ENCODE data around the gene PCARE.
A peak's percentile ranks its signal among the peaks of the same experiment; 100 is the strongest.

PCARE gene

DNA sequence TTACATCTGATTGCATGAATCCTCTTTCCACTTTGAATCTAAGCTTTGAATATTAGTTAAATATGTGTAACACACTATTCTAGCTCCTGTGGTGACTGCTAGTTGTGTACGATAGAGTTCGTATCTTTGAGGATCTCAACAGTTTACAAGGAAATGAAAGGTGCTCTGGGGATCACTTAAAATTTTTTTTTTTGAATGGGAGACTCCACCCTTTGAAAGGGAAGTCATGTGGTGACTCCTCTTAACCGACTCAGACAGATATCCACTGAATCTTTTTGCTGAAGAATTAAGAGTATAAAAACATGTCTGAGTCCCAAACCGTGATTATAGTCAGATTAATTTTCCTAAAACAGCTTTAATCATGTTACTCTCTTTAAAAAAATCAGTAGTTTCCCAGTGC lies 44.9 kb upstream of the PCARE start:
- peaks cover 3% of the 10 kb centered on the region; the same call in 1 of the 2 replicates for H3K9me3 ChIP-seq (ENCODE audit: insufficient read depth, low read depth, low read length)
- H2AFZ ChIP-seq (ENCODE audit: low read length): peak overlapping the region; percentile 15; the same call in 1 of the 2 replicates
- H3F3A ChIP-seq (ENCODE audit: low read depth): no peaks in the 10 kb centered on the region
- H3K79me2 ChIP-seq (ENCODE audit: insufficient read depth, low read length): no peaks in the 10 kb centered on the region
- H3K4me2 ChIP-seq (ENCODE audit: low read depth, low read length, poor library complexity, severe bottlenecking): peak overlapping the region; percentile 30
- H3K9me2 ChIP-seq (replicated peaks; ENCODE audit: low read depth, low read length): no peaks in the 10 kb centered on the region
- no peak overlapping the region for H3K9ac ChIP-seq (ENCODE audit: low read depth, low read length, poor library complexity, severe bottlenecking)
- no peak overlapping the region for H3K4me3 ChIP-seq (ENCODE audit: low read length, poor library complexity, severe bottlenecking)
- H3K36me3 ChIP-seq (ENCODE audit: insufficient read depth, low read length): no peaks in the 10 kb centered on the region
- peaks cover 19% of the 10 kb centered on the region for H3K4me1 ChIP-seq (ENCODE audit: insufficient read depth, low read length, poor library complexity, severe bottlenecking)
- H4K20me1 ChIP-seq (ENCODE audit: insufficient read depth, low read length, poor library complexity, severe bottlenecking): no peaks in the 10 kb centered on the region
- TF ChIP-seq EZH2phosphoT487 (IDR thresholded peaks at IDR 0.05; ENCODE audit: borderline replicate concordance): no peak
- TF ChIP-seq, protein P1, sequence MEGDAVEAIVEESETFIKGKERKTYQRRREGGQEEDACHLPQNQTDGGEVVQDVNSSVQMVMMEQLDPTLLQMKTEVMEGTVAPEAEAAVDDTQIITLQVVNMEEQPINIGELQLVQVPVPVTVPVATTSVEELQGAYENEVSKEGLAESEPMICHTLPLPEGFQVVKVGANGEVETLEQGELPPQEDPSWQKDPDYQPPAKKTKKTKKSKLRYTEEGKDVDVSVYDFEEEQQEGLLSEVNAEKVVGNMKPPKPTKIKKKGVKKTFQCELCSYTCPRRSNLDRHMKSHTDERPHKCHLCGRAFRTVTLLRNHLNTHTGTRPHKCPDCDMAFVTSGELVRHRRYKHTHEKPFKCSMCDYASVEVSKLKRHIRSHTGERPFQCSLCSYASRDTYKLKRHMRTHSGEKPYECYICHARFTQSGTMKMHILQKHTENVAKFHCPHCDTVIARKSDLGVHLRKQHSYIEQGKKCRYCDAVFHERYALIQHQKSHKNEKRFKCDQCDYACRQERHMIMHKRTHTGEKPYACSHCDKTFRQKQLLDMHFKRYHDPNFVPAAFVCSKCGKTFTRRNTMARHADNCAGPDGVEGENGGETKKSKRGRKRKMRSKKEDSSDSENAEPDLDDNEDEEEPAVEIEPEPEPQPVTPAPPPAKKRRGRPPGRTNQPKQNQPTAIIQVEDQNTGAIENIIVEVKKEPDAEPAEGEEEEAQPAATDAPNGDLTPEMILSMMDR (conservative IDR thresholded peaks at IDR 0.05; ENCODE audit: low read length): no peak
- peaks cover 7% of the 10 kb centered on the region for H3K27me3 ChIP-seq (ENCODE audit: insufficient read depth, low read length, poor library complexity, severe bottlenecking)

DNA sequence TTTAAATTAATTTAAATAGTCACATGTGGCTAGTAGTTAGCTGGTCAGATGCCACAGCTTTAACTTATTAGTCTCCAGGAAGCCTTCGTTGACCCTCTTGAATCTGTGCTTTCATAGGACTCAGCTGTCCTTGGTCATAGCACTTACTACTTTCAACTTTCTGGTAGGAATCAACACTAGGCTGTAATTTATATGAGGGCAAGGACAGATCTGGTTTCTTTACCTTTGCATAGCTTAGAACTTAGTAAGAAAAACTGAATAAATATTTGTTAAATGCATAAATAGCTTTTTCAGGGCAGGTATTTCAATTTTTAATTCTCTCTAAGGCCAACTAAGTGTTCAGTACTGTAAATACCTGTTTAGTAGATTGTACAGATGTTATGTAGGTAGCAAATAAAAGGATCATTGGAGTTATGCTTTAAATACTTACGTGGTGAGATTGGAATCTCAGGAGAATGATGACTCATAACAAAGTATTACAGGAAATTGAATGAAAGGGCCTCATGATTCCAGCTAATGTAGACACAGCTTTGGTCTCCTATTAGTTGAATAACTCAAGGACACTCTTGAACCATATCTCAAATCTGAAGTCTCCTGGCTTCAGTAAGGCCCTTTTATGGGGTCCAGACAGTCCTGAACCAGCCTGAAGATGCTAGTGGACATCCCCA lies 43.4 kb upstream of the PCARE start:
- no peak overlapping the region for H3K9ac ChIP-seq (ENCODE audit: low read depth, low read length, poor library complexity, severe bottlenecking)
- no peaks in the 10 kb centered on the region for H4K20me1 ChIP-seq (ENCODE audit: insufficient read depth, low read length, poor library complexity, severe bottlenecking)
- H3K27me3 ChIP-seq (ENCODE audit: insufficient read depth, low read length, poor library complexity, severe bottlenecking): peaks cover 7% of the 10 kb centered on the region
- no peaks in the 10 kb centered on the region for H3K9me3 ChIP-seq (ENCODE audit: insufficient read depth, low read depth, low read length)
- no peaks in the 10 kb centered on the region for H3K79me2 ChIP-seq (ENCODE audit: insufficient read depth, low read length)
- H2AFZ ChIP-seq (ENCODE audit: low read length): no peak overlapping the region
- no peak overlapping the region for H3K4me3 ChIP-seq (ENCODE audit: low read length, poor library complexity, severe bottlenecking)
- H3K4me1 ChIP-seq (ENCODE audit: insufficient read depth, low read length, poor library complexity, severe bottlenecking): peaks cover 19% of the 10 kb centered on the region
- H3K4me2 ChIP-seq (ENCODE audit: low read depth, low read length, poor library complexity, severe bottlenecking): no peak overlapping the region
- H3K9me2 ChIP-seq (replicated peaks; ENCODE audit: low read depth, low read length): no peaks in the 10 kb centered on the region
- no peak for TF ChIP-seq EZH2phosphoT487 (IDR thresholded peaks at IDR 0.05; ENCODE audit: borderline replicate concordance)
- TF ChIP-seq, protein P1 (conservative IDR thresholded peaks at IDR 0.05; ENCODE audit: low read length): no peak
- H3K36me3 ChIP-seq (ENCODE audit: insufficient read depth, low read length): no peaks in the 10 kb centered on the region
- H3F3A ChIP-seq (ENCODE audit: low read depth): no peaks in the 10 kb centered on the region

DNA sequence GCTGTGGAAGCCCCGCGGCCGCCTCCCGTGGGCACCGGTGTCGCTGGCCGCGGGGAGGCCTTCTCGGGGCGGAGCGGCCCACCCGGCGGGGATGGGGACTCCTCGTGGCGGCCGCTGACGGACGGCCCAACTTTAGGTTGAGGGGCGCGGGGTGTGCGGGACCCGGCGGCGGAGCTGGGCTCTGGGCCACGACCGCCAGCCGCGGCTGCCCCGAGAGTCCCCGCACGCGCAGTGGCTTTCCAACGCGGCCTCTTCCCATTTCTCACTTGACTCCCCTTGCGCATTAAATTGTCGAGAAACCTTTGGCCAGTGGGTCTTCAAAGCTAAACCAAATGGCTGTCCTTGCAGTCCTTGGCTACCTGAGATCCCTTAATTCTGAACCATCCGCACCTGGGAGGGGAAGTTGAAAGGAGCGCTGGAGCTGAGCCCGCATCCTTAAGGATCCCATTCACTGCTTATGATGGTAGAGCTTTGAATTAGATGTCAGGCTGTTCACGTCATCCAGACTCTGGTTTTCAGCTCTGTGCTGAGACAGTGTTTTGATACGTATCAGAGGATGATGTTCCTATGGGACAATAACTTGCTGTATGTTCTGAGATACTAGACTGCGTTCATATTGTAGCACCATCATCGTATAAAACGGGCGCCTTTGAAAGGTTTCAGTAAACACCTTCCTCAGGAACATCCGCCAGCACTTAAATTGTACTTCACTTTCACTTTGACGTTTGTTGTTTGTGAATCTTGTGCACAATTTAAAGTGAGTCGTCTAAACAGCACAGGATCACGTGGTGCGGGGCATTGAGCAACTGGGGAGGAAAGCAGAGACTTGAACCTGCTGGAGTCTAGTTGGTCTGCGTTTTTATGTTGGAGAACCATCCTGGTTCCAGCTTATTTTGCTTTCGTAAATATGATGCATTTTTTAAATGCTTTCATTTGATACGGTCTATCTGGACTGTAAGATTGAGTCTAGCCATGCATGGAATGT lies 41.8 kb upstream of the PCARE start:
- H3K36me3 ChIP-seq (ENCODE audit: insufficient read depth, low read length): no peaks in the 10 kb centered on the region
- no peaks in the 10 kb centered on the region for H3K9me2 ChIP-seq (replicated peaks; ENCODE audit: low read depth, low read length)
- TF ChIP-seq, protein P1 (conservative IDR thresholded peaks at IDR 0.05; ENCODE audit: low read length): no peak
- TF ChIP-seq EZH2phosphoT487 (IDR thresholded peaks at IDR 0.05; ENCODE audit: borderline replicate concordance): no peak
- peak overlapping the region; percentile 69 for H3K4me3 ChIP-seq (ENCODE audit: low read length, poor library complexity, severe bottlenecking)
- no peaks in the 10 kb centered on the region for H4K20me1 ChIP-seq (ENCODE audit: insufficient read depth, low read length, poor library complexity, severe bottlenecking)
- peak overlapping the region; percentile 38 for H3K9ac ChIP-seq (ENCODE audit: low read depth, low read length, poor library complexity, severe bottlenecking)
- H2AFZ ChIP-seq (ENCODE audit: low read length): peak overlapping the region; percentile 87
- peak overlapping the region; percentile 81 for H3K4me2 ChIP-seq (ENCODE audit: low read depth, low read length, poor library complexity, severe bottlenecking)
- peaks cover 19% of the 10 kb centered on the region for H3K4me1 ChIP-seq (ENCODE audit: insufficient read depth, low read length, poor library complexity, severe bottlenecking)
- no peaks in the 10 kb centered on the region for H3F3A ChIP-seq (ENCODE audit: low read depth)
- peaks cover 7% of the 10 kb centered on the region for H3K27me3 ChIP-seq (ENCODE audit: insufficient read depth, low read length, poor library complexity, severe bottlenecking)
- no peaks in the 10 kb centered on the region for H3K79me2 ChIP-seq (ENCODE audit: insufficient read depth, low read length)
- H3K9me3 ChIP-seq (ENCODE audit: insufficient read depth, low read depth, low read length): no peaks in the 10 kb centered on the region

Measured in Loucy (cell line).